HPDE6-E6E7 (cell line): Measurements from ENCODE around the gene GPR27.

Experiments used
- DNase-seq: peaks from one replicate; pipeline ENCODE4 v3.0.0; 2011; ENCODE audit warnings: missing footprints; ENCODE audit errors: extremely low spot score

GPR27 gene

GRCh38 chr3:71753701-71754609 is at the start of gene GPR27:
GPR27 (plus strand) TSS chr3:71753855; CDS start chr3:71754050, 195 bp downstream.
- DNase-seq = no peak

GRCh38 chr3:71704915-71705314 is 48.7 kb upstream of the GPR27 start:
- no peak for DNase-seq

- DNase-seq = no peak
These were observed 48.0 kb upstream of the GPR27 start for GRCh38 chr3:71705681-71706080.

GRCh38 chr3:71707595-71707994 is 46.1 kb upstream of the GPR27 start:
- DNase-seq = no peak

GRCh38 chr3:71708476-71709105 is 45.1 kb upstream of the GPR27 start:
- DNase-seq = no peak

GRCh38 chr3:71709908-71710511 is 43.6 kb upstream of the GPR27 start:
- DNase-seq = no peak

- no peak for DNase-seq
These were observed 42.7 kb upstream of the GPR27 start for GRCh38 chr3:71710906-71711494.

- DNase-seq = no peak
These were observed 40.6 kb upstream of the GPR27 start for GRCh38 chr3:71713041-71713440.

GRCh38 chr3:71714595-71714994 is 39.1 kb upstream of the GPR27 start:
- DNase-seq = no peak

GRCh38 chr3:71718072-71718471 is 35.6 kb upstream of the GPR27 start:
- DNase-seq = no peak

- DNase-seq = no peak
These were observed 32.7 kb upstream of the GPR27 start for GRCh38 chr3:71721002-71721401.

GRCh38 chr3:71721651-71722157 is 32.0 kb upstream of the GPR27 start:
- DNase-seq = no peak

- no peak for DNase-seq
These were observed 31.0 kb upstream of the GPR27 start for GRCh38 chr3:71722693-71723092.

- no peak for DNase-seq
These were observed 30.0 kb upstream of the GPR27 start for GRCh38 chr3:71723452-71724170.

- no peak for DNase-seq
These were observed 29.5 kb upstream of the GPR27 start for GRCh38 chr3:71724171-71724453.

- DNase-seq = no peak
These were observed 28.9 kb upstream of the GPR27 start for GRCh38 chr3:71724584-71725270.

GRCh38 chr3:71725271-71725991 is 28.2 kb upstream of the GPR27 start, which contains the start of gene EIF4E3:
EIF4E3 (minus strand) TSS chr3:71725402; CDS start chr3:71725367, 35 bp downstream.
- no peak for DNase-seq

- DNase-seq = no peak
These were observed 27.5 kb upstream of the GPR27 start for GRCh38 chr3:71726146-71726545.

- DNase-seq = no peak
These were observed 24.9 kb upstream of the GPR27 start for GRCh38 chr3:71728632-71729342.

GRCh38 chr3:71732637-71733036 is 21.0 kb upstream of the GPR27 start:
- no peak for DNase-seq
